WTC11 (cell line): ENCODE results near the gene AKR1B15. TPM values are rescaled to one million over a fixed set of nuclear protein-coding genes. Genes with fewer than 3 reads are reported as not detected.

Source experiments
- ATAC-seq: fragments of 200-7000 bp; cut with Tn5 transposase; 2 replicates; pipeline ENCODE4 v1.10.0; 2021; ENCODE audit warnings: mild to moderate bottlenecking, moderate library complexity
- CTCF ChIA-PET: fragments of 300-600 bp; sonication (Branson Sonifier 250); formaldehyde crosslinking; loops from one replicate; lab custom pipeline; 2021; ENCODE audit warnings: antibody characterized with exemption; lab: Charles Lee
- POLR2A ChIA-PET: fragments of 350-600 bp; sonication (Branson Sonifier 250); formaldehyde crosslinking; loops from one replicate; lab custom pipeline; 2021; ENCODE audit warnings: antibody characterized with exemption; lab: Charles Lee
- DNase-seq: peaks from one replicate; pipeline ENCODE4 v3.0.0; 2021; ENCODE audit warnings: low spot score
- H3K27ac Mint-ChIP-seq: 2 replicates; pipeline ENCODE4 v1.8.0; 2021; ENCODE audit warnings: mixed read lengths
- H3K27me3 Mint-ChIP-seq: 2 replicates; pipeline ENCODE4 v1.8.0; 2021; ENCODE audit warnings: low read depth, mild to moderate bottlenecking, moderate library complexity, mixed read lengths
- H3K36me3 Mint-ChIP-seq: 2 replicates; pipeline ENCODE4 v1.8.0; 2021; ENCODE audit warnings: mixed read lengths
- H3K4me1 Mint-ChIP-seq: 2 replicates; pipeline ENCODE4 v1.8.0; 2022; ENCODE audit warnings: mixed read lengths
- H3K4me3 Mint-ChIP-seq: 2 replicates; pipeline ENCODE4 v1.8.0; 2021; ENCODE audit warnings: mild to moderate bottlenecking, moderate library complexity, mixed read lengths
- H3K9me3 Mint-ChIP-seq: 2 replicates; pipeline ENCODE4 v1.8.0; 2021; ENCODE audit warnings: mixed read lengths
- ARID4B ChIP-seq: sonication (generic); formaldehyde crosslinking; IDR thresholded peaks from 2 replicates; pipeline ENCODE4 v1.8.0; 2023; ENCODE audit warnings: missing genetic modification reagents, mild to moderate bottlenecking, borderline replicate concordance
- ATF2 ChIP-seq: sonication (generic); formaldehyde crosslinking; IDR thresholded peaks from 2 replicates; pipeline ENCODE4 v1.8.1; 2022; ENCODE audit warnings: low read depth, missing genetic modification reagents, borderline replicate concordance
- E2F4 ChIP-seq: sonication (generic); formaldehyde crosslinking; IDR thresholded peaks from 2 replicates; pipeline ENCODE4 v1.8.1; 2022; ENCODE audit warnings: low read depth, mild to moderate bottlenecking, moderate library complexity, missing genetic modification reagents, borderline replicate concordance
- E2F5 ChIP-seq: sonication (generic); formaldehyde crosslinking; IDR thresholded peaks from 2 replicates; pipeline ENCODE4 v1.8.1; 2022; ENCODE audit warnings: mild to moderate bottlenecking, moderate library complexity, missing genetic modification reagents
- ETV6 ChIP-seq: sonication (generic); formaldehyde crosslinking; IDR thresholded peaks from 2 replicates; pipeline ENCODE4 v1.8.1; 2022; ENCODE audit warnings: mild to moderate bottlenecking, missing genetic modification reagents
- IRF2 ChIP-seq: sonication (generic); formaldehyde crosslinking; IDR thresholded peaks from 2 replicates; pipeline ENCODE4 v1.8.0; 2022; ENCODE audit warnings: low read depth, missing genetic modification reagents, borderline replicate concordance
- JUN ChIP-seq: sonication (generic); formaldehyde crosslinking; IDR thresholded peaks from 2 replicates; pipeline ENCODE4 v1.8.0; 2023; ENCODE audit warnings: mild to moderate bottlenecking, missing genetic modification reagents
- NFE2L1 ChIP-seq: sonication (generic); formaldehyde crosslinking; IDR thresholded peaks from 2 replicates; pipeline ENCODE4 v1.8.1; 2023; ENCODE audit warnings: missing genetic modification reagents
- PRDM15 ChIP-seq: sonication (generic); formaldehyde crosslinking; IDR thresholded peaks from 2 replicates; pipeline ENCODE4 v1.8.0; 2022; ENCODE audit warnings: missing genetic modification reagents
- SMAD4 ChIP-seq: sonication (generic); formaldehyde crosslinking; IDR thresholded peaks from 2 replicates; pipeline ENCODE4 v1.8.0; 2022; ENCODE audit warnings: mild to moderate bottlenecking, missing genetic modification reagents
- SP1 ChIP-seq: sonication (generic); formaldehyde crosslinking; conservative IDR thresholded peaks from 2 replicates; pipeline ENCODE4 v1.8.1; 2022; ENCODE audit warnings: missing genetic modification reagents
- TCF7 ChIP-seq: sonication (generic); formaldehyde crosslinking; IDR thresholded peaks from 2 replicates; pipeline ENCODE4 v1.8.0; 2022; ENCODE audit warnings: mild to moderate bottlenecking, low read depth, missing genetic modification reagents, moderate library complexity
- TEAD1 ChIP-seq: sonication (generic); formaldehyde crosslinking; IDR thresholded peaks from 2 replicates; pipeline ENCODE4 v1.8.0; 2022; ENCODE audit warnings: mild to moderate bottlenecking, missing genetic modification reagents
- ZMAT4 ChIP-seq: fragments of 250-450 bp; sonication (Bioruptor Pico); IDR thresholded peaks from 2 replicates; pipeline ENCODE4 v1.9.0; 2021; ENCODE audit warnings: mild to moderate bottlenecking
- ZNF532 ChIP-seq: fragments of 250-450 bp; sonication (Bioruptor Pico); IDR thresholded peaks from 2 replicates; pipeline ENCODE4 v1.9.0; 2021; ENCODE audit warnings: mild to moderate bottlenecking, borderline replicate concordance
- ZNF671 ChIP-seq: fragments of 250-450 bp; sonication (Bioruptor Pico); IDR thresholded peaks from 2 replicates; pipeline ENCODE4 v1.8.0; 2021; ENCODE audit warnings: mild to moderate bottlenecking
- ZSCAN18 ChIP-seq: fragments of 250-450 bp; sonication (Bioruptor Pico); IDR thresholded peaks from 2 replicates; pipeline ENCODE4 v2.1.2; 2022; ENCODE audit warnings: mild to moderate bottlenecking, moderate library complexity
- total RNA-seq: library from RNA; stranded (reverse); gene quantifications from 3 replicates; pipeline ENCODE4 v1.2.3, GENCODE V29; 2021

AKR1B15 gene
- total RNA-seq, 1 experiment from 2014 or later: not detected

- TF ChIP-seq SP1 (CRISPR knock-in tag) (no peak), JUN (CRISPR knock-in tag) (no peak)
- TF ChIP-seq, all 79 proteins: peak for 0
These were observed 20.9 kb upstream of the AKR1B15 start (continued) for GRCh38 chr7:134527979-134528371.

GRCh38 chr7:134528749-134529148, 20.2 kb upstream of the AKR1B15 start:
- Mint-ChIP-seq H3K27me3 (no peaks in the 10 kb centered on the region; the same call in 1 of the 2 replicates), H3K36me3 (no peaks in the 10 kb centered on the region), H3K9me3 (no peaks in the 10 kb centered on the region), H3K4me3 (no peak overlapping the region), H3K4me1 (peaks cover 14% of the 10 kb centered on the region), H3K27ac (no peak overlapping the region)
- TF ChIP-seq ZNF671 (CRISPR knock-in tag): no peak
- no peak for TF ChIP-seq ZSCAN18
- no peak for TF ChIP-seq NFE2L1 (CRISPR knock-in tag)
- TF ChIP-seq E2F5 (CRISPR knock-in tag): no peak
- TF ChIP-seq E2F4 (CRISPR knock-in tag): no peak
- no peak for TF ChIP-seq TCF7
- TF ChIP-seq ATF2 (CRISPR knock-in tag): no peak
- TF ChIP-seq IRF2: no peak
- TF ChIP-seq ETV6 (CRISPR knock-in tag): no peak
- TF ChIP-seq ZMAT4 (CRISPR knock-in tag): no peak
- TF ChIP-seq SMAD4 (CRISPR knock-in tag): no peak
- TF ChIP-seq ARID4B: no peak
- TF ChIP-seq ZNF532 (CRISPR knock-in tag): no peak
- TF ChIP-seq PRDM15 (CRISPR knock-in tag): no peak
- TF ChIP-seq JUN (CRISPR knock-in tag): no peak
- TF ChIP-seq TEAD1 (CRISPR knock-in tag): no peak
- ChIA-PET CTCF (interaction anchor here (0.9 to 3.0 kb wide), 2 partner anchors 19 to 96 kb away, joined by 3 to 17 read pairs; no protein-coding TSS in a partner anchor), POLR2A (no interaction called here)
- ATAC-seq (no peak), DNase-seq (no peak)
